ENCODE results near the gene RASL10B.

RASL10B gene

DNA sequence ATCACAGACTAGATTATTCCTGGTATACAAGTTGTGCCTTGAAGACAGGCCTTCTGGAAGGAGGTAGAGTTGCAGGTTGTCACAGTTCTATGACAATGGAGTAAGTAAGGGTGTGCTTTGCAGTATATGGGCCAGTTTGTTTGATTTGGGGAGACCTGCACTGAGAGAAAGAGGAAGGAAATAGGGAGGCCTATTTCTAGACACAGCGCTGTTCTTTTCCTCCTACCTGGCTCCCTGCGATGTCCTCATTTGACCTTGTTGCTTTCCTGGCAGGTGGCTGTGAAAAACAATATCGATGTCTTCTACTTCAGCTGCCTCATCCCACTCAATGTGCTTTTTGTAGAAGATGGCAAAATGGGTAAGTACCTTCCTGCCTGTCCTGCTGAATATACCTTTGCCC, 22.5 kb upstream of the RASL10B start:
- TF ChIP-seq ARNTL (CRISPR knock-in tag; IDR thresholded peaks at IDR 0.05; ENCODE audit: borderline replicate concordance, low read depth), result no peak
- ATAC-seq, result no peak

DNA sequence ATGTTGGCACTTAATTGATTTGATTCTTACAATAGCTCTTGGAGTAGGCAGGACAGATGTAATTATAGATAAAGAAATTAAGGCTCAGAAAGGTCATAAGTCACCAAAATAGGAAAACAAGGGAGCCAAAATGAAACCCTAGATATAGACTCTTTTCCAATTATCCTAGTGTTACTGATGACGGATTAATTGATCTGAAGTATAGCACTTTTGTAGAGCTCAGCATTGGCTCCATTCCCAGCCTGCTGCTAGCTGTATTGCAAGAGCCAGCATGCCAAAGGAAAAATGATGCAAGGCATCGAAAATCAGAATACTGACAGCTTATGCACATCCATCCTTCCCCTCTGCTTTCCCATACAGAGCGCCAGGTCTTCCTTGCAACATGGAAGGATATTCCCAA, 21.6 kb upstream of the RASL10B start:
- no peak for ATAC-seq
- TF ChIP-seq ZNF70 (CRISPR knock-in tag; IDR thresholded peaks at IDR 0.05), result no peak
- TF ChIP-seq ISL1 (CRISPR knock-in tag; IDR thresholded peaks at IDR 0.05), result no peak
- no peak for TF ChIP-seq SNAI2 (CRISPR knock-in tag; IDR thresholded peaks at IDR 0.05)
- no peak for TF ChIP-seq CSDC2 (CRISPR knock-in tag; IDR thresholded peaks at IDR 0.05)
- TF ChIP-seq TCF4 (CRISPR knock-in tag; IDR thresholded peaks at IDR 0.05; ENCODE audit: borderline replicate concordance), result no peak
- TF ChIP-seq ZNF565 (CRISPR knock-in tag; conservative IDR thresholded peaks at IDR 0.05; ENCODE audit: low read depth), result no peak
- no peak for TF ChIP-seq ZFP3 (CRISPR knock-in tag; IDR thresholded peaks at IDR 0.05)
- TF ChIP-seq TOX (CRISPR knock-in tag; IDR thresholded peaks at IDR 0.05; ENCODE audit: borderline replicate concordance), result no peak
- no peak for TF ChIP-seq GLIS3 (CRISPR knock-in tag; IDR thresholded peaks at IDR 0.05)
- TF ChIP-seq PPARA (CRISPR knock-in tag; IDR thresholded peaks at IDR 0.05; ENCODE audit: borderline replicate concordance), result no peak
- TF ChIP-seq, protein P1, sequence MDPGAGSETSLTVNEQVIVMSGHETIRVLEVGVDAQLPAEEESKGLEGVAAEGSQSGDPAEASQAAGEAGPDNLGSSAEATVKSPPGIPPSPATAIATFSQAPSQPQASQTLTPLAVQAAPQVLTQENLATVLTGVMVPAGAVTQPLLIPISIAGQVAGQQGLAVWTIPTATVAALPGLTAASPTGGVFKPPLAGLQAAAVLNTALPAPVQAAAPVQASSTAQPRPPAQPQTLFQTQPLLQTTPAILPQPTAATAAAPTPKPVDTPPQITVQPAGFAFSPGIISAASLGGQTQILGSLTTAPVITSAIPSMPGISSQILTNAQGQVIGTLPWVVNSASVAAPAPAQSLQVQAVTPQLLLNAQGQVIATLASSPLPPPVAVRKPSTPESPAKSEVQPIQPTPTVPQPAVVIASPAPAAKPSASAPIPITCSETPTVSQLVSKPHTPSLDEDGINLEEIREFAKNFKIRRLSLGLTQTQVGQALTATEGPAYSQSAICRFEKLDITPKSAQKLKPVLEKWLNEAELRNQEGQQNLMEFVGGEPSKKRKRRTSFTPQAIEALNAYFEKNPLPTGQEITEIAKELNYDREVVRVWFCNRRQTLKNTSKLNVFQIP (CRISPR knock-in tag; IDR thresholded peaks at IDR 0.05; ENCODE audit: borderline replicate concordance, low read depth), result no peak
- TF ChIP-seq ESRRG (CRISPR knock-in tag; IDR thresholded peaks at IDR 0.05), result no peak
- TF ChIP-seq, protein P2, sequence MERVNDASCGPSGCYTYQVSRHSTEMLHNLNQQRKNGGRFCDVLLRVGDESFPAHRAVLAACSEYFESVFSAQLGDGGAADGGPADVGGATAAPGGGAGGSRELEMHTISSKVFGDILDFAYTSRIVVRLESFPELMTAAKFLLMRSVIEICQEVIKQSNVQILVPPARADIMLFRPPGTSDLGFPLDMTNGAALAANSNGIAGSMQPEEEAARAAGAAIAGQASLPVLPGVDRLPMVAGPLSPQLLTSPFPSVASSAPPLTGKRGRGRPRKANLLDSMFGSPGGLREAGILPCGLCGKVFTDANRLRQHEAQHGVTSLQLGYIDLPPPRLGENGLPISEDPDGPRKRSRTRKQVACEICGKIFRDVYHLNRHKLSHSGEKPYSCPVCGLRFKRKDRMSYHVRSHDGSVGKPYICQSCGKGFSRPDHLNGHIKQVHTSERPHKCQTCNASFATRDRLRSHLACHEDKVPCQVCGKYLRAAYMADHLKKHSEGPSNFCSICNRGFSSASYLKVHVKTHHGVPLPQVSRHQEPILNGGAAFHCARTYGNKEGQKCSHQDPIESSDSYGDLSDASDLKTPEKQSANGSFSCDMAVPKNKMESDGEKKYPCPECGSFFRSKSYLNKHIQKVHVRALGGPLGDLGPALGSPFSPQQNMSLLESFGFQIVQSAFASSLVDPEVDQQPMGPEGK (CRISPR knock-in tag; IDR thresholded peaks at IDR 0.05; ENCODE audit: borderline replicate concordance), result no peak
- no peak for TF ChIP-seq OSR1 (CRISPR knock-in tag; IDR thresholded peaks at IDR 0.05)
- TF ChIP-seq RARB (CRISPR knock-in tag; IDR thresholded peaks at IDR 0.05), result no peak
- TF ChIP-seq ZFP30 (CRISPR knock-in tag; IDR thresholded peaks at IDR 0.05), result no peak
- no peak for TF ChIP-seq ZC3H10 (CRISPR knock-in tag; IDR thresholded peaks at IDR 0.05)
- TF ChIP-seq, protein P3, sequence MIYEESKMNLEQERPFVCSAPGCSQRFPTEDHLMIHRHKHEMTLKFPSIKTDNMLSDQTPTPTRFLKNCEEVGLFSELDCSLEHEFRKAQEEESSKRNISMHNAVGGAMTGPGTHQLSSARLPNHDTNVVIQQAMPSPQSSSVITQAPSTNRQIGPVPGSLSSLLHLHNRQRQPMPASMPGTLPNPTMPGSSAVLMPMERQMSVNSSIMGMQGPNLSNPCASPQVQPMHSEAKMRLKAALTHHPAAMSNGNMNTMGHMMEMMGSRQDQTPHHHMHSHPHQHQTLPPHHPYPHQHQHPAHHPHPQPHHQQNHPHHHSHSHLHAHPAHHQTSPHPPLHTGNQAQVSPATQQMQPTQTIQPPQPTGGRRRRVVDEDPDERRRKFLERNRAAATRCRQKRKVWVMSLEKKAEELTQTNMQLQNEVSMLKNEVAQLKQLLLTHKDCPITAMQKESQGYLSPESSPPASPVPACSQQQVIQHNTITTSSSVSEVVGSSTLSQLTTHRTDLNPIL (CRISPR knock-in tag; IDR thresholded peaks at IDR 0.05; ENCODE audit: low read depth), result no peak

DNA sequence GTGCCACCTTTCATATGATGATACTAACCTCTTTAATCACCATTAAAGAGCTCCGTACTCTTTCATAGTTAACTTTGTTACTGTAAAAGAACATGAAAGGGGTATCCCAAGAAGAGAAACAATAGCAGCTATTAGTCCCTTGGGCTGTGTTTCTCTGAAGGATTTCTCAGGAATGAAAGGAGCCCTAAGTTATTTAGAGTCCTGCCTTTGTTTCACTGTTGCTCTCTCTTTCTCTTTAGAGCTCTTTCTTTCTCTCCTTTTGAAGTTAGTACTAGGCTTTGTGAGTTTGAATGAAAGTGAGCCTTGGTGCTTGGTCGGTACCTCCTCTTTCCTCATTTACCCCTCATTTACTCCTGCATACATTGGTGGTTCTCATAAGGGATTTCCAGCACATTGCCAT, 20.5 kb upstream of the RASL10B start:
- TF ChIP-seq ZNF8 (CRISPR knock-in tag; IDR thresholded peaks at IDR 0.05) (no peak), ESRRG (CRISPR knock-in tag; IDR thresholded peaks at IDR 0.05) (no peak), TOX (CRISPR knock-in tag; IDR thresholded peaks at IDR 0.05; ENCODE audit: borderline replicate concordance) (no peak), RARB (CRISPR knock-in tag; IDR thresholded peaks at IDR 0.05) (no peak), ZNF70 (CRISPR knock-in tag; IDR thresholded peaks at IDR 0.05) (no peak), SNAI2 (CRISPR knock-in tag; IDR thresholded peaks at IDR 0.05) (no peak), ZNF565 (CRISPR knock-in tag; conservative IDR thresholded peaks at IDR 0.05; ENCODE audit: low read depth) (no peak), OSR1 (CRISPR knock-in tag; IDR thresholded peaks at IDR 0.05) (no peak), GLIS3 (CRISPR knock-in tag; IDR thresholded peaks at IDR 0.05) (no peak)
- TF ChIP-seq, protein P4, sequence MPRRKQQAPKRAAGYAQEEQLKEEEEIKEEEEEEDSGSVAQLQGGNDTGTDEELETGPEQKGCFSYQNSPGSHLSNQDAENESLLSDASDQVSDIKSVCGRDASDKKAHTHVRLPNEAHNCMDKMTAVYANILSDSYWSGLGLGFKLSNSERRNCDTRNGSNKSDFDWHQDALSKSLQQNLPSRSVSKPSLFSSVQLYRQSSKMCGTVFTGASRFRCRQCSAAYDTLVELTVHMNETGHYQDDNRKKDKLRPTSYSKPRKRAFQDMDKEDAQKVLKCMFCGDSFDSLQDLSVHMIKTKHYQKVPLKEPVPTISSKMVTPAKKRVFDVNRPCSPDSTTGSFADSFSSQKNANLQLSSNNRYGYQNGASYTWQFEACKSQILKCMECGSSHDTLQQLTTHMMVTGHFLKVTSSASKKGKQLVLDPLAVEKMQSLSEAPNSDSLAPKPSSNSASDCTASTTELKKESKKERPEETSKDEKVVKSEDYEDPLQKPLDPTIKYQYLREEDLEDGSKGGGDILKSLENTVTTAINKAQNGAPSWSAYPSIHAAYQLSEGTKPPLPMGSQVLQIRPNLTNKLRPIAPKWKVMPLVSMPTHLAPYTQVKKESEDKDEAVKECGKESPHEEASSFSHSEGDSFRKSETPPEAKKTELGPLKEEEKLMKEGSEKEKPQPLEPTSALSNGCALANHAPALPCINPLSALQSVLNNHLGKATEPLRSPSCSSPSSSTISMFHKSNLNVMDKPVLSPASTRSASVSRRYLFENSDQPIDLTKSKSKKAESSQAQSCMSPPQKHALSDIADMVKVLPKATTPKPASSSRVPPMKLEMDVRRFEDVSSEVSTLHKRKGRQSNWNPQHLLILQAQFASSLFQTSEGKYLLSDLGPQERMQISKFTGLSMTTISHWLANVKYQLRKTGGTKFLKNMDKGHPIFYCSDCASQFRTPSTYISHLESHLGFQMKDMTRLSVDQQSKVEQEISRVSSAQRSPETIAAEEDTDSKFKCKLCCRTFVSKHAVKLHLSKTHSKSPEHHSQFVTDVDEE (CRISPR knock-in tag; IDR thresholded peaks at IDR 0.05), result no peak
- TF ChIP-seq, protein P2 (CRISPR knock-in tag; IDR thresholded peaks at IDR 0.05; ENCODE audit: borderline replicate concordance), result no peak
- TF ChIP-seq, protein P3 (CRISPR knock-in tag; IDR thresholded peaks at IDR 0.05; ENCODE audit: low read depth), result no peak
- TF ChIP-seq, protein P5, sequence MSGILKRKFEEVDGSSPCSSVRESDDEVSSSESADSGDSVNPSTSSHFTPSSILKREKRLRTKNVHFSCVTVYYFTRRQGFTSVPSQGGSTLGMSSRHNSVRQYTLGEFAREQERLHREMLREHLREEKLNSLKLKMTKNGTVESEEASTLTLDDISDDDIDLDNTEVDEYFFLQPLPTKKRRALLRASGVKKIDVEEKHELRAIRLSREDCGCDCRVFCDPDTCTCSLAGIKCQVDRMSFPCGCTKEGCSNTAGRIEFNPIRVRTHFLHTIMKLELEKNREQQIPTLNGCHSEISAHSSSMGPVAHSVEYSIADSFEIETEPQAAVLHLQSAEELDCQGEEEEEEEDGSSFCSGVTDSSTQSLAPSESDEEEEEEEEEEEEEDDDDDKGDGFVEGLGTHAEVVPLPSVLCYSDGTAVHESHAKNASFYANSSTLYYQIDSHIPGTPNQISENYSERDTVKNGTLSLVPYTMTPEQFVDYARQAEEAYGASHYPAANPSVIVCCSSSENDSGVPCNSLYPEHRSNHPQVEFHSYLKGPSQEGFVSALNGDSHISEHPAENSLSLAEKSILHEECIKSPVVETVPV (CRISPR knock-in tag; IDR thresholded peaks at IDR 0.05), result no peak
- ATAC-seq, result no peak
